ENCODE results near the gene LPAR6.
"Not testable (repeated sequence)": the region's sequence is repeated elsewhere in the genome, so short reads cannot be mapped to it uniquely, and the experiment has no call there.

The LPAR6 gene

GRCh38 chr13:48426052-48426451, 13.1 kb upstream of the LPAR6 start:
- Histone ChIP-seq H3K27me3 (replicated peaks) (no peaks in the 10 kb centered on the region), H3K4me3 (ENCODE audit: low read depth, low read length) (no peak overlapping the region), H3K36me3 (replicated peaks) (no peaks in the 10 kb centered on the region), H3K27ac (no peak overlapping the region)
- DNase-seq: no peak
- in situ Hi-C loops (cut with HindIII; ENCODE audit: low pct_ligation_motif_present, low sequenced_read_pairs): no loop called here
- no peak for TF ChIP-seq CTCF (IDR thresholded peaks at IDR 0.05; ENCODE audit: low read depth, low read length, missing control alignments)

- H3K36me3 ChIP-seq (replicated peaks): no peaks in the 10 kb centered on the region
- H3K4me3 ChIP-seq (ENCODE audit: low read depth, low read length): no peak overlapping the region
- TF ChIP-seq CTCF (IDR thresholded peaks at IDR 0.05; ENCODE audit: low read depth, low read length, missing control alignments): no peak
- no peak for DNase-seq
- in situ Hi-C loops (cut with HindIII; ENCODE audit: low pct_ligation_motif_present, low sequenced_read_pairs): no loop called here
- H3K27me3 ChIP-seq (replicated peaks): no peaks in the 10 kb centered on the region
- H3K27ac ChIP-seq: no peak overlapping the region
These were observed 11.3 kb upstream of the LPAR6 start for GRCh38 chr13:48424212-48424611.

GRCh38 chr13:48422003-48422402, 9.1 kb upstream of the LPAR6 start:
- H3K27me3 ChIP-seq (replicated peaks); in situ Hi-C loops (cut with HindIII; ENCODE audit: low pct_ligation_motif_present, low sequenced_read_pairs); H3K36me3 ChIP-seq (replicated peaks); H3K27ac ChIP-seq; DNase-seq; H3K4me3 ChIP-seq (ENCODE audit: low read depth, low read length): not testable (repeated sequence)

- no peak for DNase-seq
- in situ Hi-C loops (cut with HindIII; ENCODE audit: low pct_ligation_motif_present, low sequenced_read_pairs): no loop called here
- Histone ChIP-seq H3K27ac (no peak overlapping the region), H3K27me3 (replicated peaks) (no peaks in the 10 kb centered on the region), H3K36me3 (replicated peaks) (peaks cover 2% of the 10 kb centered on the region), H3K4me3 (ENCODE audit: low read depth, low read length) (no peak overlapping the region)
- TF ChIP-seq CTCF (IDR thresholded peaks at IDR 0.05; ENCODE audit: low read depth, low read length, missing control alignments): no peak
These were observed 2.6 kb upstream of the LPAR6 start for GRCh38 chr13:48415516-48415915.

- in situ Hi-C loops (cut with HindIII; ENCODE audit: low pct_ligation_motif_present, low sequenced_read_pairs): no loop called here
- peaks cover 2% of the 10 kb centered on the region for H3K36me3 ChIP-seq (replicated peaks)
- no peaks in the 10 kb centered on the region for H3K27me3 ChIP-seq (replicated peaks)
- H3K27ac ChIP-seq: no peak overlapping the region
- no peak overlapping the region for H3K4me3 ChIP-seq (ENCODE audit: low read depth, low read length)
- DNase-seq: no peak
- no peak for TF ChIP-seq CTCF (IDR thresholded peaks at IDR 0.05; ENCODE audit: low read depth, low read length, missing control alignments)
These were observed 1.6 kb upstream of the LPAR6 start for GRCh38 chr13:48414501-48414900.

- Histone ChIP-seq H3K36me3 (replicated peaks) (no peaks in the 10 kb centered on the region), H3K27me3 (replicated peaks) (no peaks in the 10 kb centered on the region), H3K27ac (peak overlapping the region; percentile 59), H3K4me3 (ENCODE audit: low read depth, low read length) (peak overlapping the region; percentile 63)
- in situ Hi-C loops (cut with HindIII; ENCODE audit: low pct_ligation_motif_present, low sequenced_read_pairs): no loop called here
- DNase-seq: no peak
- no peak for TF ChIP-seq CTCF (IDR thresholded peaks at IDR 0.05; ENCODE audit: low read depth, low read length, missing control alignments)
These were observed 927 bp downstream of the LPAR6 start for GRCh38 chr13:48411841-48412531.
